Esophagus muscularis mucosa (tissue), 4 donors: Measurements from ENCODE around the gene EPAS1.

Source experiments
- EP300 ChIP-seq: sonication (generic); formaldehyde crosslinking; IDR thresholded peaks from one replicate; pipeline ENCODE4 v1.6.1; 2017; ENCODE audit warnings: antibody characterized with exemption
- POLR2A ChIP-seq: fragments of 450-650 bp; IDR thresholded peaks from one replicate; pipeline ENCODE4 v1.6.1; 2017; ENCODE audit warnings: antibody characterized with exemption, moderate library complexity, mild to moderate bottlenecking, low read depth
- TF ChIP-seq, protein P1 (sequence below), 3 experiments: fragments of 200-600 bp in 2 of 3; fragments of 450-650 bp in 1 of 3; sonication (generic) in 2 of 3; IDR thresholded peaks; one replicate each; pipeline ENCODE4 v1.5.1; 2017 to 2019; ENCODE audit warnings: antibody characterized with exemption in 3 of 3, mild to moderate bottlenecking in 2 of 3, moderate library complexity in 1 of 3

DNA sequence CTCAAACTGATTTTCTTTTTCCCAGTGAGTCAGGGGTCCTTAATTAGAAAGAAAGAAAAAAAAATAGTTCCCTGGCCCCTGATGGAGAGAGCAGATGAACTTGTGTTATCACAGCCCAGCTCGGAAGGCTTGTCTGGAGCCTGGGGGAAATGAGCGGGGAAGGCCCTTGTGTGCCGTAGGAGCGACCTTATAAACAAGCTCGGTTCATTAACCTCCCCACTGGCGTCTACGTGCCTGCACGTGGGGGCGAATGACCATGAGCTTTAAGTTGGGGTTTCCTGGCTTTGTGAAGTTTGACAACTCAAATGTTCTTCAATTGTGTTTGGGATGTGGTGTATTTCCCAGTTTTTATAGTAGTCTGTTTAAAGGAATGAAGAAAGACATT lies 69.5 kb downstream of the EPAS1 start:
- TF ChIP-seq EP300, result no peak
- TF ChIP-seq, protein P1, sequence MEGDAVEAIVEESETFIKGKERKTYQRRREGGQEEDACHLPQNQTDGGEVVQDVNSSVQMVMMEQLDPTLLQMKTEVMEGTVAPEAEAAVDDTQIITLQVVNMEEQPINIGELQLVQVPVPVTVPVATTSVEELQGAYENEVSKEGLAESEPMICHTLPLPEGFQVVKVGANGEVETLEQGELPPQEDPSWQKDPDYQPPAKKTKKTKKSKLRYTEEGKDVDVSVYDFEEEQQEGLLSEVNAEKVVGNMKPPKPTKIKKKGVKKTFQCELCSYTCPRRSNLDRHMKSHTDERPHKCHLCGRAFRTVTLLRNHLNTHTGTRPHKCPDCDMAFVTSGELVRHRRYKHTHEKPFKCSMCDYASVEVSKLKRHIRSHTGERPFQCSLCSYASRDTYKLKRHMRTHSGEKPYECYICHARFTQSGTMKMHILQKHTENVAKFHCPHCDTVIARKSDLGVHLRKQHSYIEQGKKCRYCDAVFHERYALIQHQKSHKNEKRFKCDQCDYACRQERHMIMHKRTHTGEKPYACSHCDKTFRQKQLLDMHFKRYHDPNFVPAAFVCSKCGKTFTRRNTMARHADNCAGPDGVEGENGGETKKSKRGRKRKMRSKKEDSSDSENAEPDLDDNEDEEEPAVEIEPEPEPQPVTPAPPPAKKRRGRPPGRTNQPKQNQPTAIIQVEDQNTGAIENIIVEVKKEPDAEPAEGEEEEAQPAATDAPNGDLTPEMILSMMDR (IDR thresholded peaks at IDR 0.05), result no peak
- no peak for TF ChIP-seq POLR2A
